ENCODE results near the gene CHRM2.

Gene CHRM2

GRCh38 chr7:136938476-136938875, 70.0 kb downstream of the CHRM2 start:
- TF ChIP-seq CTCF (conservative IDR thresholded peaks at IDR 0.05; ENCODE audit: low read length), result no peak
- no peak overlapping the region for H3K4me3 ChIP-seq (ENCODE audit: low read length)
- DNase-seq (ENCODE audit: low read depth), result no peak

- DNase-seq (ENCODE audit: low read depth), result no peak
- TF ChIP-seq CTCF (conservative IDR thresholded peaks at IDR 0.05; ENCODE audit: low read length), result no peak
- H3K4me3 ChIP-seq (ENCODE audit: low read length), result no peak overlapping the region
These were observed 71.7 kb downstream of the CHRM2 start for GRCh38 chr7:136940122-136940521.

GRCh38 chr7:136940917-136941316, 72.5 kb downstream of the CHRM2 start:
- TF ChIP-seq CTCF (conservative IDR thresholded peaks at IDR 0.05; ENCODE audit: low read length), result no peak
- no peak overlapping the region for H3K4me3 ChIP-seq (ENCODE audit: low read length)
- no peak for DNase-seq (ENCODE audit: low read depth)

GRCh38 chr7:136941816-136942215, 73.4 kb downstream of the CHRM2 start:
- no peak for DNase-seq (ENCODE audit: low read depth)
- no peak overlapping the region for H3K4me3 ChIP-seq (ENCODE audit: low read length)
- TF ChIP-seq CTCF (conservative IDR thresholded peaks at IDR 0.05; ENCODE audit: low read length), result no peak

GRCh38 chr7:136942401-136942800, 73.9 kb downstream of the CHRM2 start:
- DNase-seq (ENCODE audit: low read depth), result no peak
- no peak for TF ChIP-seq CTCF (conservative IDR thresholded peaks at IDR 0.05; ENCODE audit: low read length)

GRCh38 chr7:136942994-136943393, 74.5 kb downstream of the CHRM2 start:
- TF ChIP-seq CTCF (conservative IDR thresholded peaks at IDR 0.05; ENCODE audit: low read length), result no peak
- no peak overlapping the region for H3K4me3 ChIP-seq (ENCODE audit: low read length)
- no peak for DNase-seq (ENCODE audit: low read depth)

More at GRCh38 chr7:136942401-136942800, 73.9 kb downstream of the CHRM2 start:
- no peak overlapping the region for H3K4me3 ChIP-seq (ENCODE audit: low read length)

- DNase-seq (ENCODE audit: low read depth), result peak; percentile 7
- no peak for TF ChIP-seq CTCF (conservative IDR thresholded peaks at IDR 0.05; ENCODE audit: low read length)
- no peak overlapping the region for H3K4me3 ChIP-seq (ENCODE audit: low read length)
These were observed 78.9 kb downstream of the CHRM2 start for GRCh38 chr7:136947347-136947746.
